ENCODE measurements around the gene SSH2.
"Not testable (repeated sequence)": the region's sequence is repeated elsewhere in the genome, so short reads cannot be mapped to it uniquely, and the experiment has no call there.

SSH2 gene

GRCh38 chr17:29870836-29871465 is 59.1 kb downstream of the SSH2 start:
- no peak for DNase-seq

GRCh38 chr17:29867643-29868181 is 62.3 kb downstream of the SSH2 start:
- no peak for DNase-seq

- no peak for DNase-seq
Measured at GRCh38 chr17:29866746-29867404, 63.2 kb downstream of the SSH2 start.

- no peak for DNase-seq
Measured at GRCh38 chr17:29864615-29865014, 65.4 kb downstream of the SSH2 start.

DNA sequence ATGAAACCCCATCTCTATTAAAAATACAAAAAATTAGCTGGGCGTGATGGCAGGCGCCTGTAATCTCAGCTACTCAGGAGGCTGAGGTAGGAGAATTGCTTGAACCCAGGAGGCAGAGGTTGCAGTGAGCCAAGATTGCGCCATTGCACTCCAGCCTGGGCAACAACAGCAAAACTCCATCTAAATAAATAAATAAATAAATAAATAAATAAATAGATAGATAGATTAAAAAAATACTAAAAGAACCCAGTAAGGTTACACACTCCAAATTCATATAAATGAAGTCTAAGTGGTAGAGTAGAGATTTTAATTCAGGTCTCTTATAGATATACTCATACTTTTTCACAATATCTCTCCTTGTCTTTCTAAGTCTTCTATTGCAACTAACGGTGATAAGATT is 65.9 kb downstream of the SSH2 start:
- not testable (repeated sequence) for DNase-seq

- no peak for DNase-seq
Measured at GRCh38 chr17:29862951-29863350, 67.1 kb downstream of the SSH2 start.

DNA sequence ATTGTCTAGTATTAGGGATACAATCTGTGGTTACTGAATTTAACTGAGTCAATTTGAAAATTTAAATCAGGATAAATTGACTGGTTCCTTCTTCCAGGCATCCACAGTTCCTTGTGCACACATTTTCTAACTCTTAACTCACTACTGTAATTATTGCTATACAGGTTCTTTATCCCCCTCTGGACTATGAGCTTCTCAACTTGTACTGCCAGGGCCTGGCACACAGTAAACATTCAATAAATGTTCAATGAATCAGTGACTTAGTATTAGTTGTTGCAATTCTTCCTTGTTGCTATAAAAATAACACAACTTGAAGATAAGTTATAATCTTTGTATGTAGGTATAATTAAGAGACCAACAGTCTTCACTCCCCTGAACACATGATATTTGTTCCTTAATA is 67.9 kb downstream of the SSH2 start:
- DNase-seq: no peak

DNA sequence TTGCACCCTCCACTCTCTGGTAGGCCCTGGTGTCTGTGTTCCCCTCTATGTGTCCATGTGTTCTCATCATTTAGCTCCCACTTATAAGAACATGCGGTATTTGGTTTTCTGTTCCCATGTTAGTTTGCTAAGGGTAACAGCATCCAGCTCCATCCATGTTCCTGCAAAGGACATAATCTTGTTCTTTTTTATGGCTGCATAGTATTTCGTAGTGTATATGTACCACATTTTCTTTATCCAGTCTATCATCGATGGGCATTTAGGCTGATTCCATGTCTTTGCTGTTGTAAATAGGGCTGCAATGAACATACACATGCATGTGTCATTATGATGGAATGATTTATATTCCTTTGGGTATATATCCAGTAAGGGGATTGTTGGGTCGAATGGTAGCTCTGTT is 70.6 kb downstream of the SSH2 start:
- DNase-seq: not testable (repeated sequence)

GRCh38 chr17:29857823-29858222 is 72.2 kb downstream of the SSH2 start:
- no peak for DNase-seq

- DNase-seq: not testable (repeated sequence)
Measured at GRCh38 chr17:29857105-29857504, 72.9 kb downstream of the SSH2 start.

GRCh38 chr17:29855686-29856085 is 74.3 kb downstream of the SSH2 start:
- no peak for DNase-seq

DNA sequence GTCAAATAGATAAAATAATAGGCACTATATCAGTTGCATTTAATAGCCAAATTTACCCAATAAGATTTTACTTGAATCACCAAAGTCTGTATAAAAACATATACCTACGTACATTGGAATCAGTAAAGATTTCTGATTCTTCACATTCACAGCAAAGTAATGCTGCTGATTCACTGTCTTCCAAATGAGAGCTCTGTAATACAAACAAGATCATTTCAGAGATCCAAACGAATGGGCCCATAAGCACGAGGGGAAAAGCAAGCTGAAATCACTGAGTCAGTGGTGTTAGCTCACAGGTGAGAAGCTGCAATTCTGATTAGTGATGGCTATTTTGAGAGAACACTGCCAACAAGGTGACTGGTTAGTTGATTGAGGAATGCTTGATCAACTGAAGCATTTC is 81.3 kb downstream of the SSH2 start:
- no peak for DNase-seq

DNA sequence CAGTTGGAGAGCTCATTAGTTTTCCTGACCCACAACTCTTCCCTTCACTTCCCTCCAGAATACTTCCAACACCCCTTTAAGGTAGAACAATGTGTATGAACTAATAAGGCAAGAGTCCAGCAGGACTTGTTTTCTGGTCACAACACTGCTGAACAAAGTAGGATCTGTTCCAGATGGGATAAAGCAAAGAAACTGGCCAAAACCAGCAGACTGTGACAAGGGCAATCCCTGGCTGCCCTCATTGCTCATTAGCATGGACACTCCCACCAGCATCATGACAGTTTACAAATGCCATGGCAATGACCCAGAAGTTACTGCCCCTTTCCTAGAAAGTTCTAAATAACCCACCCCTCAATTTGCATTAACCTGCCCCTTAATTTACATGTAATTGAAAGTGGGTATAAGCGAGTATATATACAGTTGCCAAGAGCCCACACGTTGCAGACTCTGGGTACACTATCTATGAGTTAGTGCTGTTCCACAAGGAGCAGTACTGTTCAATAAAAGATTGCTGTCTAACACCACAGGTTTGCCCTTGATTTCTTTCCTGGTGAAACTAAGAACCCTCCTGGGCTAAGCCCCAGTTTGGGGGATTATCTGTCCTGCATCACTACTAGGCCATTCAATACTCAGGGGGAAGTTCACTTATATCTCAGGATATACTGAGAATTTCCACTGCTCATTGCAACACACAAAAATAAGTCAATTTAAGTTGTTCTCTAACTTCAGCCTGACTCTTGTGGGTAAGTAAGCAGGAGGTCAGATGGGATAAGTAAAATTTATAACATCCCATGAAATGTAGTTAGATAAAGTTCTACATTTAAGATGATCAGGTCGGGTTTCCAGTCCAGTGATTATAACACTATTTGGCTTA is 82.3 kb downstream of the SSH2 start:
- no peak for DNase-seq

- no peak for DNase-seq
Measured at GRCh38 chr17:29847118-29847517, 82.9 kb downstream of the SSH2 start.

DNA sequence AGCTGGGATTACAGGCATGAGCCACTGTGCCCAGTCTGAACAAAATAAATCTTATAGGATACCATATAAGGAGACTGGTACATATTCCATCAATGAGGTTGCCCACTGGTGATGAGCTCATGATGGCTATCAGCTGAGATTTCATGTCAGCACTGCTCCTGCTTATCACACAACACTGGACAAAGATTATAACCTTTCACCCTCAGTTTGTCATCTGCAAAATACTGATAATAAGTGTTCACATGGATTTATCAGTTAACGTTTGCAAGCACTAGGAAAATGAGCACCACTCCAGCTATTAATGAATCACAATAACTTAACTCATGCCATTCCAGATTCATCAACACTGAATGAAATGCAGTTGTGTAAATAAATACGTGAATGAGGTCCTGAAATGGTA is 83.7 kb downstream of the SSH2 start:
- no peak for DNase-seq

- no peak for DNase-seq
Measured at GRCh38 chr17:29844339-29845048, 85.5 kb downstream of the SSH2 start.

- DNase-seq: no peak
Measured at GRCh38 chr17:29840884-29841283, 89.1 kb downstream of the SSH2 start.

GRCh38 chr17:29839656-29840055 is 90.4 kb downstream of the SSH2 start:
- no peak for DNase-seq

DNA sequence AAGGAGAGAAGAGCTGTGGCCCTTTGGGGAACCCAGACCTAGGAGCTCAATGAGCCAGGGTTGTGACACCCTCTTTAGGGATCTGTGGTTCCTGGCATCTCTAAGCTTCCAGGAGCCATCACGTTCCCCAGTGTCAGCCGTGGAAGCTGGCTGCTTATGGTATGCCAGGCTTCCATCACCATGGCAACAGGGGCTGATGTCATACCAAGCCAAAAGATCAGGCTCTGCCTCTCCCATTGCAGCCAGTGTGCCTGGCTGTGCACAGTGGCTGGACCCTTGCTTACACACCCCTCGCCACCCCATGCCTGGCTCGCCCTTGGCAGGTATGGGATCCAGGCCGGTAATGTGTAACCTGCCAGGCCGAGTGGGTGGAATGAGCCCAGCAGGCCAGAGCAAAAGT is 91.1 kb downstream of the SSH2 start:
- DNase-seq: no peak

DNA sequence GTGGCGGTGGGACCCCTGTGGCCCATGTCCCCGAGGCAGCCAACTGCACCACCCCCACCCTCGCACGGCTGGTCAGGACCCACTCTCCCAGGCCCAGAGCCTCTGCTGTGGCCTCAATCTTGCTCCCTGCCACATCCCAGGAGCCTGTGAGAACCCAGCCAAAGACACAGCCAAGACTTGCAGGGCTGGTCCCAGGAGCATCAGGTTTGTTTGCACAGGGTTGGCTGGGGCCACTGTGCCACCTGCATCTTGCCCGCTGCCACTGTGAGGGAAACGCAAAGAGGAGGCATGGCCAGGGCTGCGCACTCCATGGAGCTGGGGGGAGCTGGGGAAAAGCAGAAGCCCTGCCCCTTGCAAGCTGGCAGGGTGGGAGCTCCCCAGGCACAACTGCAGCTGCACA is 92.5 kb downstream of the SSH2 start:
- no peak for DNase-seq

DNA sequence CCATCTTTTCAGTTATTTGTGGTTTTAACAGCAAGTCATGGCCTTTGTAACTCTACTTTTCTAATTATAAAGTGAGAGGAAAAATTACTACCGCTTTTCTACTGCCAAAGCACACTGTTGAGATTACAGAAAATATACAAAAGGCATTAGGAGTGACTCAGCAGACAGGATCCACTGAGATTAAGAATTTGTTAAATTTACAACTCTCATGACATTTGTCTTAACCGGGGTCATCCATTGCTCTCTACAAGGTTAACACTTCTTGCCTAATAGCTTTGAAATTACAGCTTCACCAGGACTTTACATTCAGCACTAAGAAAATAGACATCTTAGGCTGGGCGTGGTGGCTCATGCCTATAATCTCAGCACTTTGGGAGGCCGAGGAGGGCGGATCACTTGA is 93.4 kb downstream of the SSH2 start:
- no peak for DNase-seq

GRCh38 chr17:29835435-29836351 is 94.3 kb downstream of the SSH2 start:
- DNase-seq: no peak

All from CD4-positive, alpha-beta T cell treated with Interleukin-6 for 4 hours (primary cell).